Measurements from ENCODE around the gene C14orf132.
"Not testable (repeated sequence)": the region's sequence is repeated elsewhere in the genome, so short reads cannot be mapped to it uniquely, and the experiment has no call there.

The C14orf132 gene

DNA sequence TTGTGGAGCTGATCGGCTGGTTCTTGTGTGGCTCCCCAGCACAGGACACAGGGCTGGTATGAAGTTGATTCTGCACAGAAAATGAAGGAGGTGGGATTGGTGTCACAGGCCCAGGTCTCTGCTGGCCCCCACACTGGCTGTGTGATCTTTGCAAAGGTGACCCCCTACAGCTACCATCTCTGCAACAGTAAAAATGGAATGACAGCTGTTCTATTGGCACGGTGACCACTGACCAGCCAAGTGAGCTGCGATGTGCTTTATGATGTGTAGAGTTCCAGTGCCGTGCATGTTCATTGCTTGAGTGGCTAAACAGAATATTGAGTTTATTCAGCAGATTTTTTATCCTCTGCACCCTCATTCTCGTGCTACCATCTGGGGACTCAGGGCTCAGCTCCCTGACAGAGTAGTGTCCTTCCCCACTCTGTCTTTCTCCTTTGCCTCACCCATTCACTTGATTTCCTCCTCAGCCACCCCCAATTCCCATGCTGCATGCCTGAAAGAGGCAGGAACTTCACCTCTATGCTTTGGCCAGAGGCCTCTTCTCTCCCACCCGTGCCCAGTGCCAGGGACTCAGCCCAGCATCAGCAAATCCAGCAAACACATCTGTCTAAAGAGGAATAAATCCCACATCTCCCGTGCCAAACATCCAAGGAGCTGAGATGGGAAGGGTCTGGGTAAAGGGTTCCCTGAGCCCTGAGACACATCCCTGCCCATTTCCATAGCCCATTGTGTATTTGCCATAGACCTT lies 21.2 kb downstream of the C14orf132 start:
- DNase-seq = no peak

DNA sequence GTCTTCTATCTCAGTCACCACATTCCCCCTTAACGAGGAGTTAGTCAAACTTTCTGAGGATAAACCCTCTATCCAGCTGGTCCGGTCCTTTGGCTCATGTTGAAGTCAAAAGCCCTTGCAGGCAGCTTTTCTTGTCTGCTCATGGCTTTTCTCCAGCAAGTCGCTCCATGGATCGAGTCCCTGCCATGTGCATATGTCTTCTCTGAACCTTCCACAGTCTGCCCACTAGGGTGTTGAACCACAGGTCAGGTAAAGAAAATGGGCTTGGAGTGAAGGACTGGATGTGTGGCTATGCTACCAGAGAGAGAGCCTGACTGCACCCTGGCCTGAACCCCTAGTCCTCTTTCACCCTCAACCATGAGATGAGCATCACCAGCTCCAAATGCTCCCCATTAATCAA lies 22.8 kb downstream of the C14orf132 start:
- no peak for DNase-seq

DNA sequence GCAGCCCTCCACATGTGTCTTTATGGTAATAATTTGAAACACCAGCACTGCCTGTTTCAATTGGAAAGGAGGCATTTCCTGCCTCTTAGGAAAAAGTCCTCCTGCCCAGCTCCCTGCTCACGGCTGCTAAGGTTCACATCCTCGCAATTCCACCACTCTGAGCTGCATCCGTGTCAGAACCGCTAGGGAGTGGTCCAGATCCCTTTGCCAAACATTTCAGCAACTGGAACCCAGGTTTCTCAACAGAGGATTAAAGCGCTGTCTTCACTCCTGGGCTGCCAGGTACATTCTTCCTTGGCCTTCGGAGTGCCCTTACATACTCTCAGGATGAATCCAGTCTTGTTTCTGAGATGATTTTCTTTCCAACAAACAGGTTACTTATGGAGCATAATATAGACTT lies 23.3 kb downstream of the C14orf132 start:
- DNase-seq = no peak

DNA sequence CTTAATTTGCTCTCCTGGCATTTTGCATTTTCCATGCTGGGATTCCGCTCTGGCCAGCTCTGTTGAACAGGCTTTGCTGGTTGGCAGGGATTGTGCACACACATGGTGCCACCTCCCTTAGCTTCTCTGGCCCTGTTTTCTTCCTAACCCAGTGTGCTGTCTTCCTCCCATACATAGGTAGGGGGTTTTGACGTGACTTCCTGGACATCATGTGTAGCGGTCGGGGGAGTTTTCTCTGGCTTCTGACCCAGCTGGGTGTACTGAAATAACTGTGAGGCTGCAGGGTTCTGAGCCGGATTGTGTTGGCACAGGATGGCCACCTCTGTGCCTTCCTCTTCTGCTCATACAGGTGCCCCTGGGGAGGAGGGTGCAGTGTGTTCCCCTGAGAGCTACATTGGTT lies 25.7 kb downstream of the C14orf132 start:
- no peak for DNase-seq

DNA sequence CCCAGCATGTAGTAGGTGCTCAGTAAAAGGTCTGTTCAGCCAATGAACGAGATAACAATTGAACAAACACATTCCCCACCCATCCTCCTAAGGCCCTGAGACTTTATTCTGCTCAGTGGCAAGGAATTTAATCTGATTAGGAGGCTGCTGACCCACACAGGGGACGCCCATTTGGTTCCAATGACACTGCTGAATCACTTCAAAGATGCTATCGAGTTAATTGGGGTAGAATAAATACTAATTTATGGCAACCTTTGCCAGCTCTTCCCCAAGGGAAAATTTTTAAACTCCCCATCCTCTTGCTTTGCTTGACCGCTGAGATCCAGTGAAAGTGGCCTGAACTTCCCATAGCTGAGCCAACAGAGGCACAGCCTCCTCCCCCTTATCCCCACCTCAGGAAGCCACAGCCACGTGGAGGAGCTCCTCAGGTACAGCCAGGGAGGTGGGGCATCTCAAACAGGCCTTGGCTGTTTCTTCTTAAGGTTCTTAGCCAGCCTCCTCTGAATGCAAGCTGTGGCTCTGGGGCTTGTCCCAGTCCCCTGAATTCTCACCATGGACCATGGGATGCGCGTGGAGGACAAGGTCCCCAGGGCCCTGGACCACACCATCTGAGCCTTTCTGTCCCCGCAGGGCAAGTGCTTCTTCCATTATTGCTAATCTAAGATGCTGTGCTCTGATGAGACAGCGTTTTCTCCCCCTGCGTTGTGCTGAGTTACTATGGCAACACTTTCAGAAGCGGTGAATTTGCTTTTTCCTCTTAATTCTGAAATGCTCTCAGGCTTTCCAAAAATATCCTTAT lies 26.7 kb downstream of the C14orf132 start:
- DNase-seq = no peak

DNA sequence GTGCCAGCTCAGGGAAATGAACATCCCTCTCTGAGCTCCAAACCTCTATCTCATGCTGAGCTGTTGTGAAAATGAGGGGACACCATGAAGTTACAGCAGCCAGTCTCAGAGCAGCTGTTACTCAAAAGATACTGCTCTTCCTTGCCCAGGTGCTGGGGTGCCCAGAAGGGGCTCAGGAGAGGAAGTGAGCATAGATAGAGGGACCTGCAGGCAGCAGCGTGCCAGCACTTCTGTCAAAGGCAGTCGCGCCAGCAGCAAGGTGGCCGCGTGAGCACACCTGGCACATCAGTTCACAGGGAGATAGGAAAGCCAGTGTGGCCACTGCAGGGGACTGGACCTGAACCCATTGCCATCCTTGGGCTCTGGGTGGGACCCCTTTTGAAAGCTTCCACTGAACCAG lies 27.8 kb downstream of the C14orf132 start:
- DNase-seq = no peak

DNA sequence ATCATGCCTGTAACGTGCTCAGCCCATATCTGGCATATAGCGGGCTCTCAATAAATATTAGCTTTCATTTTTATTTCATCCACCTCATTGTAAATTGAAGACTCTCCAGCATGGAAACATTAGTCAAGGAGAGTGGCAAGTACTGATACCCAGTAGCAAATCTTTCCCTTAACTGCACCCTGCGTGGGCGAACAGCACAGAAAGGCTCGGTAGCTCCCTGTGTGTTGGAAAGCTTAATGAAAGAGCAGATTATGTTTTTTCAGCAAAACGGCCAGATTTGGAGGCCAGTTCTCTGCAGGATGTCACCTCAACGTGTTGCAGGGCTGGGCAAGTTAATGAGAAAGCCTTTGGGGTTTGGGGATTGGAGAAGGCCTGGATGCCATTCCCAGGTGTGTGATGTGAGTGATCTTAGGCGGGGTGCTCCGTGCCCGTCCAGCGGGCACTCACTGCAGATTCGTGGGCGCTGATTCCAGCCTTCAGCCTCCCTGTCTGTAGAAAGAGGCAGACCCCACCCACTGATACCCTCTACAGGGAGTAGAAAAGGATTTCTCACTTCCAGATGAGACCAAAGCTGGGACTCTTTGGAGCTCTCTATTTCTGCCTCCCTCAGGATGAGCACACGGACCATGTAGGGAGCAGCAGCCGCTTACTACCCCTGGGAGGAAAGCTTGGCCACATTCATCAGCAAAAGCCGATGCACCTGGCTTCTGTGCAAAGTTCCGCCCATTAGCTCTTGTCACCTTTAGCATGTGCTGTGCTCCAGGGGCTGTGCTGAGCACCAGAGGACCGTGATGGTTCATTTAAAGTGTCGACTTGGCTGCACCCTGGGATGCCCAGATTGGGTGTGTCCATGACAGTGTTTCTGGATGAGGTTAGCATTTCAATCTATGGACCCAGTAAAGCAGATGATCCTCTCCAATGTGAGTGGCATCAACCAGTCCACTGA lies 29.1 kb downstream of the C14orf132 start:
- DNase-seq = no peak

DNA sequence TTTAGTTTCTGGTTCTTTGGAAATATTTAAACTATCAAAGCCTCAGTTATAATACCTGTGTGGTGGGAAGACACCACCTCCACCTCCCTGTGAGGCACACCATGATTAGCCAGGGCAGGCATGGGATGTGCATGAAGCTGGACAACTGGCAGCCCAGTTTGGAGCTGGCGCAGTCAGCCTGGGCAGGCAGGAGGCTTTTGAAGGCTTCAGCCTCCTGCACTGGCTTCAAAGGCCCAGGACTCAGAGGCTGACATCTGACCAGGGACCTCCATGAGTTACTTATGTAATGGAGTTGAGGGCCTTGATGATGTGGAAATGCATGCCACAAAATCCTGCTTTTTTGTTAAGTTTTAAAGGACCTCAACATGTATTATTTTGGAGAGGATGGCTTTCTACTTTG lies 30.3 kb downstream of the C14orf132 start:
- DNase-seq = no peak

DNA sequence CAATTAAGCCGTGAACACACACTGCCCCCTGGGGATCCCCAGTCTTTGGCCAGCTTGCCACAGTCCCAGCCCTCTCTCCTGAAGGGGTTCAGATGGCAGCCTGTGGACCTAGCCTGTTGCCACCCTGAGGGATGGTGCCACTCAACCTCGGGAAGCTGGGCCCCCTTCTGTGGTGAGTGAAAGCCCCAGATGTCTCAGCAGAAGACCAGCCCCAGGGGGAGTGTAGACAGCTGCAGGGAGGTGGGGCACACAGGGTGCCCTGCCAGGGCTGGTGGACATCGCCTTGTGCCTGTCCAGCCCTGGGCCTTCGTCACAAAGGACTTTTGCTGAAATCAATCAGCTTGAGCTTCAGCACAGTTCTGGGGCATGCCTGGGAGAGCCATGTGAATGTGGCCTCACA lies 32.4 kb downstream of the C14orf132 start:
- DNase-seq = no peak

DNA sequence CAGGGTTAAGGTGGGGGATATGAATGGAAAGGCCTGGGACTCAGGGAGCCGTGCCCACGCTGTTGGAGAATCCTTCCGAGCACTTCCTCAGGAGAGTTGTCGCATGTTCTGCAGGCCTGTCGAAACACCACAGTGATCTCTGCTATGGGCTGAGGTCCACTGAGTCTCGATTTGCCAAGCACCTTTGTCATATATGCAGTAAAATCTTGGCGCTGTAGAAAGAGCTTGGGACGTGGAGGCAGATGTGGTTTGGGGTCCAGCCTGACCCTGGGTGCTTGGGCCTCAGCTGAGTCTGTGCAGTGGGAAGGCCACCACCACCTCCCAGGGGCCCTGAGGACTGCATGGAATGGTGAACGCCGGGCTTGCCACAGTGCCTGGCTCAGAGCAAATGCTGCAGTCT lies 32.9 kb downstream of the C14orf132 start:
- DNase-seq = no peak

DNA sequence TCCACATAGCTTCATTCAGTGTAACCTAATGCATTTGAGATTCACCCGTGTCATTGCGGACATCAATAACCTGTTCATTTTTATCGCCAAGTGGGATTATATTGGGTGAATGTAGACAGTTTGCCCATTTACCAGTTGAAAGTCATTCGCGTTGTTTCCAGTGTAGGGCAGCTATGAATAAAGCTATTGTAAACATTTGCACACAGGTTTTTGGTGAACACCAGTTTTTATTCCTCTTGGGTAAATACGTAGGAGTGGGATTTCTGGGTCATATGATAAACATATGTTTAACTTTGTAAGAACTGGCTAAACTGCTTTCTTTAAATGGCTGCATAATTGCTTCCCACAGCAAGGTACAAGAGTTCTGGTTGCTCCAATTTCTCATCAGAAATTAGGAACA lies 33.6 kb downstream of the C14orf132 start:
- DNase-seq = no peak

DNA sequence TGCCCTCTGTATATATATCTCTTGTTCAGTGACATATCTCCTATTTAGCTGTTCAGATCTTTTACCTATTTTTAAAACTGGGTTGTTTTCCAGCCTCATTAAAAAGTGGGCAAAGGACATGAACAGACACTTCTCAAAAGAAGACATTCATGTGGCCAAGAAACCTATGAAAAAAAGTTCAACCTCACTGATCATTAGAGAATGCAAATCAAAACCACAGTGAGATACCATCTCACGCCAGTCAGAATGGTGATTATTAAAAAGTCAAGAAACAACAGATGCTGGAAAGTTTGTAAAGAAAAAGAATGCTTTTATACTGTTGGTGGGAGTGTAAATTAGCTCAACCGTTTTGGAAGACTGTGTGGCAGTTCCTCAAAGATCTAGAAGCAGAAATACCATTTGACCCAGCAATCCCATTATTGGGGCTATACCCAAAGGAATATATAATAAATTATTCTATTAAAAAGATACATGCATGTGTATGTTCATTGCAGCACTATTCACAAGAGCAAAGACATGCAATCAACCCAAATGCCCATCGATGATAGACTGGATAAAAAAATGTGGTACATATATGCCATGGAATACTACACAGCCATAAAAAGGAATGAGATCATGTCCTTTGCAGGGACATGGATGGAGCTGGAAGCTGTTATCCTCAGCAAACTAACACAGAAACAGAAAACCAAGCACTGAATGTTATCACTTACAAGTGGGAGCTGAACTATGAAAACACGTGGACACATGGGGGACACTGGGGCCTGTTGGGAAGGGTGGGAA lies 34.3 kb downstream of the C14orf132 start:
- not testable (repeated sequence) for DNase-seq

DNA sequence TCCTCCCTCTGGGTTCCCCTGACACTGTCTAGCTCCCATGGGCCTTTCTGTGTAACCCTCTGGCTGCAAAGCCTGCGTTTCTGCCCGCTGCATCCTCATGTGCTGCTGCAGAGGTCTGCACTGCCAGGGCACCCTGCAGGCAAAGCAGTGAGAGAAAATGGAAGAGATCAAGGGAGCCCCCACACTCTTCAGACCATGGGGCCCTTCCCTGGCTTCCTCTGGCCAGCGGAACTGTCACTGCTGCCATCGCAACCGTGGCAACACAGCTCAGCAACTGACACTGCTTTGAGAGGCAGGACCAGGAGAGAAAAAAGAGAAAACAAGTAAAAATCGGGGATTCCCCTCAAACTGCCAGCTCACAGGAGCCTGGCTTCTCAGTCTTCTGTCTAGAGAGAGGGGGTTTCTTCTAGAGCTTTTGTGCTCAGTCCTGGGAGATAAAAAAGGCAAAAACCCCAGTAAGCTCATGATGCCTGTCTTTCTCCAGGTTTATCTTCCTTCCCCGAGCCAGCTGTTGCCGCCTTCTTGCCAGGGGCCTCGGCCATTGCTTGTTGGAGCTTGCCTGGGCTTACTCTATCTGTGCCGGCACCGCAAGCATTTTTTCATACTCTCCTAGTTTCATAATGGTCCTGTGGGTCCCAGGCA lies 38.9 kb downstream of the C14orf132 start:
- no peak for DNase-seq

DNA sequence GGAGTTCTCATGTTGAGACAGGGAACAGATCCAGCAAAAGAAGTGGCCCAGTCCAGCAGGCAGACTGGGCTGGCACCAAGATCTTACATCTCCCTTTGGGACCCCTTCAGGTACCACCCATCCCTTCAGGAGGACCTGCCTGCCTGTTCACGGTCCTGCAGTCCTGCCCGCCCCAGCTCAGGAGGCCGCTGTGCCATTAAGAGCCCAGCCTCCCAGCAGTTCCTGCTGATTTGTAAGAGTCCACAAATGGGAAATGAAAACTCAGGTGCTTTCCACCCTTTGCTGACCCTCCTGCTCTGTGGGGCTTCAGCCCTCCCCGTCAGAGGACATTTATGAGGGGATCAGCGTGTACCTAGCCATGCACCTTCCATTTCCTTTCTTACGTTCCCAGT lies 39.5 kb downstream of the C14orf132 start:
- no peak for DNase-seq

DNA sequence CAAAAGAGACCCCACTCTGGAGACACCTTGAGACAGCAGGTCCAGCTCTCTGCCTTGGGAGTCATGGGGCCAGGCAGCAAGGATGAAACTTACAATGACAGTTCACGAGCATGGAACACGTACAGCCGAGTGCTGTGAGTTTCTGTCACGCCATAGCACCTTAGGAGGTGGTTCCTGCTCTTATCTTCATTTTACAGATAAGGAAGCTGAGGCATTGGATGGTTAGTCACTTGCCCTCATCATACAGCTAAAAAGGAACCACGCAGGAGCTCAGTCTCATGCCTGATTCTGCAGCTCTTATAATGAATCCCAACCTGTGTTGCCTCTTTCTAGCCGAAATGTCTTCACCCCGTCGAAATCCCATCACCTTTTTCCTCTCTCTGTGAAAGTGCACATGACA lies 39.9 kb downstream of the C14orf132 start:
- no peak for DNase-seq

DNA sequence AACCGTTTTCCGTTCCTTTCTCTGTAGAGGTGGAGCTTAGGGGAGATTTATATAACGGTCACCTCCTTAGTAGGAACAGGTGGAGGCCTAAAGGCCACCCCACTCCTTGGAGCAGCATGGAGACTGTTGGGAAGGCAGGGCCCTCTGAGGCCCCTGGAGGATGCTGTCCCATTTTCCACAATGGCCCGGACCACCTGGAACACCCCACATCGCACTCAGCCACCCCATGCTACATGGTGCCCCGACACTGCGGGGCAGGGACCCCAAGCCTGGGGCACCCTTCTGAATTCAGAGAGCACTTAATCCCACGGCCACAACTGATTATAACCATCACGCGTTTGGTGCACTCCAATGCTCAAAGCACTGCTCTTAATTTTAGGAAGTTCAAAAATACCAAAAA lies 41.4 kb downstream of the C14orf132 start:
- no peak for DNase-seq

DNA sequence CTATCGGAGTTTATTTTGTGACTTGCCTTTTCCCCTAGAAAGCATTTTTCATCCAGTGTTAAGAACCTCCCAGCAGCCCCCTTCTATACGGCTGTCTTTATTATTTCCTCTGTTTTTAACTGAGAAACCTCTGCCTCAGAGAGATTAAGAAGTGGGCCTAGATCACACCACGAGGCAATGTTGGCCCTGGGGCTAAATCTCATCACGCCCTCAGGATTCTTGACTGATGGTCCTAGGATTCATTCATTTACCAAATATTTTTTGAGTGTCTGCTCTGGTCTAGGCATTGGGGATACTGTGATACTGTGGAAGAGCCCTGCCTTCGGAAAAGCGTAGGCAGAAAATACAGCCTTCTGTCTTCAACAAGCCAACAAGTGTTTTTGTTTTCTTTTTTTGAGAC lies 42.1 kb downstream of the C14orf132 start:
- DNase-seq = no peak

DNA sequence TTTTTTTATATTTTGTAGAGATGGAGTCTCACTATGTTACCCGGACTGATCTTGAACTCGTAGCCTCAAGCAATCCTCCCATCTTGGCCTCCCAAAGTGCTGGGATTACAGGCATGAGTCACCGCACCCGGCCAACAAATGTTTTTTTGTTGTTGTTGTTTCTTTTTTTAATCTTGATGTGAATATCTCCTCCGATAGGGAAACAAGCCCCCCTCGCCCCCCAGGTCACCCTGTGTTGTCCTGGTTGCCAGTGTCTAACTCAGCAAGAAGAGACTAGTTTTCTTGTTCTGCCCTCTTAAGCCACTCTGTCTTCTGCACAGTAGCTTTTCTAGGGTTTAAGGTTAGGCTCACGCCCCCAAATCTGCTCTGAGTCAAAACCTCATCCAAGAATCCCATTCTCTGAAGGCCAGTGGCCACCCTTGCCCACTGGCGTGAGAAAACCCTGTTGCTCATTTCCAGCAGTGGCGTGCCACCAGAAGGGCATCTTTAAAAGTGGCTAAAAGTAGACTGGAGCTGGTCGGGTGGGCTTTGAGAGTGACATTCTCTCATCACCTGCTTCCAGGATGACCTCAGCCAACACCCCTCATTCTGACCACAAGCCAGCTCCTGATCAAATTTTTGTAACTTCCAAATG lies 42.7 kb downstream of the C14orf132 start:
- DNase-seq = no peak

DNA sequence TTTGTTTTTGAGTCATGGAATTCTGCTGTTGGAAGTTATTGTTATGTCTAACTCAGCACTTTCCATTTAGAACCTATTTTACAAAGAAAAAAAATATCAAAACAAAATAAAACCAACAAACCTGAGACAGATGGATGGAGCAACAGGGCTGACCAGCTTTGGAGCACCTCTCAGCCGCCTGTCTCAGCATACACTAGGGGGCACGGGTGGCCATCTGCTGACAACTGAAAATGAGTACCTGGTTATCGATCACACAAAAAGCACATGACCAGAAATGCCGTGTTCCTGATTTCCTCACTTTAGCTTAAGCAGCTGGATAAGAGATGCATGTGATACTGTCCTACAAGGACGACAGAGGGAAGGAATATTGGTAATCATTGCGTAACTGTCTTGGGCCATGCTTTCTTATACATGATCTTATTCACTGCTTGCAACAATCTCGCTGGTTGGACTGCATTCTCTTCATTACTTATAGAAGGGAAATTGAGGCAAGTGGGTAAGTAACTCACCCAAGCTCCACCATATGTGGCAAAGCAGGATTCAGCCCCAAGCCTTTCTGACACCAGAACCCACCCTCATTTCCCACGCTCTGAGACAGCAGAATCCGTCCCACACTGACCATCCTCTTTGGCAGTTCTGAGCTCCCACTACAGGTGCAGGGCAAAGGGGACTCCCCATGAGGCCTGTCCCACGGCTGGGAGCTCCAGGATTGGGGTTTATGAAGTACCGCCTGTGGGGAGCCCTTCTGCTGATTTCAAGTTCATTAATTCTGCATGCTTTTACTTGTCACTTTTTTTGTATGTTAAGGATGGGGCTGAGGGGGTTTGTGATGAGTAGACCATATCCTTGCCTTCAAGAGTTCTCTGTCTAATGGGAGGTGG lies 43.5 kb downstream of the C14orf132 start:
- DNase-seq = no peak

DNA sequence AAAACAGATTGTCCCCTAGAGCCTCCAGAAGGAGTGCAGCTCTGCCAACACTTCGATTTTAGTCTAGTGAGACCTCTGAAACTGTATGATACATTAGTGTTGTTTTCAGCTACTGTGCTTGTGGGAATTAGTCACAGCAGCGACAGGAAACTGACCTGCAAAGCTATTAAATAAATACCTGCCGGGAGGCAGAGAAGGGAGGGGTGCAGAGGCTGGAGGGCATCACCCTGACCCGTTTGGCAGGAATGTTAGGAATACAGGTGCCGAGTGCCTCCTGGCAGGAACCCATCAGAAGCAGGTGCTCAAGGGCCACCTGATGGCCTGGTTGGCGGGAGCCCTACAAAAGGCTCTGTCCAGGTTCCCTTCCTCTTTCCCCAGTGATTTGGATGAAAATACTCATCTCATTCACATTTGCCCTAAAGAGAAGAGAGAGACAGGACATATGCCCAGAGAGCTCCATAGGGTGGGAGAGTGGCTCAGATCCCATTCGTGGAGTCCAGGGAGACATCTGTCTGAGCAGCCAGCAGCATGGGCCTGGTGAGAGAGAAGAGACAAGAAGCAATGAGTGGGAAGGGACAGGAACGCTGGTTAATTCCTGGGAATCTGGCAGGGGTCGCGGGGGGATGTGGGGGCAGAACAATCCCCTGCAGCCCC lies 44.6 kb downstream of the C14orf132 start:
- no peak for DNase-seq

Data from CD4-positive, alpha-beta T cell treated with Interferon gamma for 1 hour (primary cell).